ENCODE results near the gene IMPG2.

Gene IMPG2

DNA sequence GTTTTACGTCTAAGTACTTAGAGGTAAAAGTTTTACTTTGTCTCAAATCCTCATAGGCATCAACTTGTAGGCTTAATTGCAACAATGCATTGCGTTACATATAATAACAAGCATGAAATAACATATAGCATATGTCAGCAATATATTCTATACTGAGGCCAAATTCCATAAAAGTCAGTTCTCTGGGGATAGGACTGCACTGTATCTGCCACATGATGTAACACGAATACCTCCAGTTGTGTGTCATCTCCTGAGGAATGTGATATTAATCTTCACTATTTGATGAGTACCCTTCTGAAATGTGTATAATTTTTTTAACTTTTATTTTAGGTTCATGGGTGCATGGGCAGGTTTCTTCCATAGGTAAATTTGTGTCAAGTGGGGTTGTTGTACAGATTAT is 126.4 kb downstream of the IMPG2 start:
- POLR2A ChIA-PET = no interaction called here
- TF ChIP-seq FOXK2 (IDR thresholded peaks at IDR 0.05) = no peak
- DNase-seq (ENCODE audit: extremely low spot score) = no peak
- CTCF ChIA-PET = no interaction called here

DNA sequence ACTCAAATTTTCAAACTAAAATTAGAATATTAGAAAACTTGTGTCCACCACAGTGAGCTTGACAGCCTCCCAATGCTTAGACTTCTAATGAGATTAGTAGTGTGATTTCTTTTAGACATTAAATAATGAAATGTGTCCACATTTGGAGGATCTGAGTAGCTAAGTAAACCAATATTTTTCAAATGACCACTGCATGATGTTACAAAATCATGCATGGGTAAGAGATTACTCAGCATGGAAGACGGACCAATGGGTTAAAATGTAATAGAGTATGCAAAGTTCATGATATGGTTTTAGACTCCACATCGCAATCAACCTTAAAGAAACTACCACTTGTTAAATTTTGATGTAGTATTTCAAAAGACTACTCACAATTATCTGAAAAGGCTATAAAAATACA is 130.6 kb downstream of the IMPG2 start:
- TF ChIP-seq L3MBTL2 (conservative IDR thresholded peaks at IDR 0.05) = no peak
- TF ChIP-seq FOXA1 (IDR thresholded peaks at IDR 0.05) = no peak
- no peak for TF ChIP-seq SUZ12 (IDR thresholded peaks at IDR 0.05)
- no peak for TF ChIP-seq CTBP1 (IDR thresholded peaks at IDR 0.05; ENCODE audit: borderline replicate concordance)
- TF ChIP-seq TARDBP (IDR thresholded peaks at IDR 0.05) = no peak
- no peak for TF ChIP-seq FOXM1 (IDR thresholded peaks at IDR 0.05; ENCODE audit: borderline replicate concordance)
- no peak for TF ChIP-seq FOXK2 (IDR thresholded peaks at IDR 0.05)
- TF ChIP-seq, protein P1, sequence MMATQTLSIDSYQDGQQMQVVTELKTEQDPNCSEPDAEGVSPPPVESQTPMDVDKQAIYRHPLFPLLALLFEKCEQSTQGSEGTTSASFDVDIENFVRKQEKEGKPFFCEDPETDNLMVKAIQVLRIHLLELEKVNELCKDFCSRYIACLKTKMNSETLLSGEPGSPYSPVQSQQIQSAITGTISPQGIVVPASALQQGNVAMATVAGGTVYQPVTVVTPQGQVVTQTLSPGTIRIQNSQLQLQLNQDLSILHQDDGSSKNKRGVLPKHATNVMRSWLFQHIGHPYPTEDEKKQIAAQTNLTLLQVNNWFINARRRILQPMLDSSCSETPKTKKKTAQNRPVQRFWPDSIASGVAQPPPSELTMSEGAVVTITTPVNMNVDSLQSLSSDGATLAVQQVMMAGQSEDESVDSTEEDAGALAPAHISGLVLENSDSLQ (IDR thresholded peaks at IDR 0.05) = no peak
- TF ChIP-seq ARNT (IDR thresholded peaks at IDR 0.05) = no peak
- POLR2A ChIA-PET = no interaction called here
- CTCF ChIA-PET = no interaction called here
- DNase-seq (ENCODE audit: extremely low spot score) = no peak

DNA sequence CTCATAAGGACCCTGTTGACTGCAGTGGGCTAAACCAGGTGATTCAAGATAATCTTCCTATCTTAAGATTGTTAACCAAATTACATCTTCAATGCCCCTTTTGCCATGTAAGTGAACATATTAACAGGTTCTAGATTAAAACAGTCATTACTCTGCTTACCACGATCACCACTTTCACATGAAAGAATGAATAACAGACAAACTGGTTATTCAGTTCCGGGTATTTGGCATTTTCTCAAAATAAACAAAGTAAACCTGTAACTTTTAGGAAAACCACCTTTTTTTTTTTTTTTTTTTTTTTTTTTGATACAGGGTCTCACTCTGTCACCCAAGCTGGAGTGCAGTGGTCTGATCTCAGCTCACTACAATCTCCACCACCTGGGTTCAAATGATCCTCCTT is 131.2 kb downstream of the IMPG2 start:
- POLR2A ChIA-PET = no interaction called here
- DNase-seq (ENCODE audit: extremely low spot score) = no peak
- CTCF ChIA-PET = no interaction called here
- TF ChIP-seq, protein P1 (IDR thresholded peaks at IDR 0.05) = no peak
- TF ChIP-seq FOXA1 (IDR thresholded peaks at IDR 0.05) (no peak), HDGF (IDR thresholded peaks at IDR 0.05; ENCODE audit: borderline replicate concordance) (no peak), SUZ12 (IDR thresholded peaks at IDR 0.05) (no peak), L3MBTL2 (conservative IDR thresholded peaks at IDR 0.05) (no peak), SP1 (IDR thresholded peaks at IDR 0.05) (no peak), NFRKB (IDR thresholded peaks at IDR 0.05) (no peak), LEF1 (IDR thresholded peaks at IDR 0.05; ENCODE audit: borderline replicate concordance) (no peak), FOXK2 (IDR thresholded peaks at IDR 0.05) (no peak)

DNA sequence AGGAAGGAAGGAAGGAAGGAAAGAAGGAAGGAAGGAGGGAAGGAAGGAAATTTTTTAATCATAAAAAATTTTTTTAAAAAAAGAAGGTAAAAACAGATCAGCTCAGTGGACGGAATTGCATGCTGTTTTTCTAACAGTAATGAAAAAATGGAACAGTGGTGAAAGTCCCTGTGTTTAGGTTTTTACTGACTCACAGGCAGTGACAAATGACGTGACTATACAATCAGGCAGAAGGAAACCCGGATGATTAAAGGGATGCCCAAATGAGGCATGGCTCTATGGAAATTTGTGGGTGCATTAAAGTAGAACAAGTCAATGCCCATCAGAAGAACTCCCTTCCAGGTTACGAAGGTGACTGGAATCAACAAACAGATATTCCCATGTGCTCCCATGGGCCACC is 135.0 kb downstream of the IMPG2 start:
- no peak for DNase-seq (ENCODE audit: extremely low spot score)
- CTCF ChIA-PET = no interaction called here
- no peak for TF ChIP-seq FOXM1 (IDR thresholded peaks at IDR 0.05; ENCODE audit: borderline replicate concordance)
- TF ChIP-seq ZNF384 (IDR thresholded peaks at IDR 0.05) = no peak
- TF ChIP-seq, protein P1 (IDR thresholded peaks at IDR 0.05) = no peak
- no peak for TF ChIP-seq SP1 (IDR thresholded peaks at IDR 0.05)
- TF ChIP-seq TARDBP (IDR thresholded peaks at IDR 0.05) = no peak
- no peak for TF ChIP-seq ELF4 (IDR thresholded peaks at IDR 0.05)
- no peak for TF ChIP-seq FOXA1 (IDR thresholded peaks at IDR 0.05)
- no peak for TF ChIP-seq FOXK2 (IDR thresholded peaks at IDR 0.05)
- no peak for TF ChIP-seq BHLHE40 (IDR thresholded peaks at IDR 0.05; ENCODE audit: borderline replicate concordance)
- TF ChIP-seq HDGF (IDR thresholded peaks at IDR 0.05; ENCODE audit: borderline replicate concordance) = no peak
- TF ChIP-seq NFRKB (IDR thresholded peaks at IDR 0.05) = no peak
- no peak for TF ChIP-seq SUZ12 (IDR thresholded peaks at IDR 0.05)
- no peak for TF ChIP-seq ARNT (IDR thresholded peaks at IDR 0.05)
- TF ChIP-seq CTBP1 (IDR thresholded peaks at IDR 0.05; ENCODE audit: borderline replicate concordance) = no peak
- TF ChIP-seq LEF1 (IDR thresholded peaks at IDR 0.05; ENCODE audit: borderline replicate concordance) = no peak
- TF ChIP-seq L3MBTL2 (conservative IDR thresholded peaks at IDR 0.05) = no peak
- POLR2A ChIA-PET = no interaction called here

DNA sequence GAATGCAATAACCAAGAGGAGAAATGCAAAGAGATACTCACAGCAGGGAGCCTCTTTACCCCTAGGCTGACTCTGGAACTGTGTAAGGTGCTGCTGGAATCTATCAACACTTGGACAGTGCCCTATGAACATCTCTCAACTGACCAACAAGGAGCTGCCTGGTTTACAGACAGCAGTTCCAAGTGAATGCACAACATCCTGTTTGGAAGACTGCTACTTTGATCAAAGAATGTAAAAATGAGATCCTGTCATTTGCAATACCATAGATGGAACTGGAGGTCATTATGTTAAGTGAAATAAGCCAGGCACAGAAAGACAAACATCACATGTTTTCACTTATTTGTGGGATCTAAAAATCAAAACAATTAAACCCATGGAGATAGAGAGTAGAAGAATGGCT is 136.3 kb downstream of the IMPG2 start:
- no peak for DNase-seq (ENCODE audit: extremely low spot score)
- ChIA-PET CTCF (no interaction called here), POLR2A (no interaction called here)
- TF ChIP-seq SP1 (IDR thresholded peaks at IDR 0.05) = no peak
- no peak for TF ChIP-seq TARDBP (IDR thresholded peaks at IDR 0.05)
- no peak for TF ChIP-seq HDGF (IDR thresholded peaks at IDR 0.05; ENCODE audit: borderline replicate concordance)

DNA sequence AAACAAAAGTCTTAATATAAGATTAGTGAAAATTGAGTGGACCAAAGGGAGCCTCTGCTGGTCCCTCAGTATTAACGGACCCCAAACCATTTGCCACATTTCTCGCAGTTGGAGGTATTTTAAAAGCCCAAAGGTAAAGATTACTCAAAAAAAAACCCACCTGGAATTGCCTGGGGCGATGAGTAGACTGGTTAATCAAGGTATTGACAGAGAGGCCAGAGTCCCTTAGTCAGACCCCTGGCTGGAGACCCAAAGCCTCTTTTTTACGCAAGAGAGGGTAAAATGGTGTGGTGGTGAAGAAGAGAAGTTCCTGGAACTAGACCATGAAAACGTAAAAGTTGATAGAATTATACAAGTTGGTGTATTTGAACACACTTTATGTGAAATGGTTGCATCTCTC is 137.2 kb downstream of the IMPG2 start:
- POLR2A ChIA-PET = no interaction called here
- CTCF ChIA-PET = no interaction called here
- DNase-seq (ENCODE audit: extremely low spot score) = no peak
- TF ChIP-seq SUZ12 (IDR thresholded peaks at IDR 0.05) (no peak), BHLHE40 (IDR thresholded peaks at IDR 0.05; ENCODE audit: borderline replicate concordance) (no peak), FOXM1 (IDR thresholded peaks at IDR 0.05; ENCODE audit: borderline replicate concordance) (no peak), FOXK2 (IDR thresholded peaks at IDR 0.05) (no peak), TARDBP (IDR thresholded peaks at IDR 0.05) (no peak), FOXA1 (IDR thresholded peaks at IDR 0.05) (no peak), CTBP1 (IDR thresholded peaks at IDR 0.05; ENCODE audit: borderline replicate concordance) (no peak), ELF4 (IDR thresholded peaks at IDR 0.05) (no peak)
- TF ChIP-seq, protein P1 (IDR thresholded peaks at IDR 0.05) = no peak

DNA sequence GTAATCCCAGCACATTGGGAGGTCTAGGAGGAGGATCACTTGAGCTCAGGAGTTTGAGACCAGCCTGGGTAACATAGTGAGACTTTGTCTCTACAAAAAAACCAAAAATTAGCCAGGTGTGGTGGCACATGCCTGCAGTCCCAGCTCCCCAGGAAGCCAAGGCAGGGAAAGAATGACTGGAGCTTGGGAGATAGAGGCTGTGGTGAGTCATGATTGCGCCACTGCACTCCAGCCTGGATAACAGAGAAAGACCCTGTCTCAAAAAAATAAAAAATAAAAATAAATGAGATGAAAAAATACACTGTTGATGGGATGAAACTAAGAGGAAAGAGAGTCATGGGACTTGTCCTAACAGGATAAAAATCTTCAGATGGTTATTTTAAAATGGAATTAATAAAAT is 137.6 kb downstream of the IMPG2 start:
- no peak for DNase-seq (ENCODE audit: extremely low spot score)
- POLR2A ChIA-PET = no interaction called here
- TF ChIP-seq NFRKB (IDR thresholded peaks at IDR 0.05) = no peak
- TF ChIP-seq TARDBP (IDR thresholded peaks at IDR 0.05) = no peak
- TF ChIP-seq SUZ12 (IDR thresholded peaks at IDR 0.05) = no peak
- TF ChIP-seq ELF4 (IDR thresholded peaks at IDR 0.05) = no peak
- no peak for TF ChIP-seq FOXM1 (IDR thresholded peaks at IDR 0.05; ENCODE audit: borderline replicate concordance)
- TF ChIP-seq BHLHE40 (IDR thresholded peaks at IDR 0.05; ENCODE audit: borderline replicate concordance) = no peak
- no peak for TF ChIP-seq ZNF384 (IDR thresholded peaks at IDR 0.05)
- TF ChIP-seq SP1 (IDR thresholded peaks at IDR 0.05) = no peak
- no peak for TF ChIP-seq CTBP1 (IDR thresholded peaks at IDR 0.05; ENCODE audit: borderline replicate concordance)
- no peak for TF ChIP-seq HDGF (IDR thresholded peaks at IDR 0.05; ENCODE audit: borderline replicate concordance)
- no peak for TF ChIP-seq LEF1 (IDR thresholded peaks at IDR 0.05; ENCODE audit: borderline replicate concordance)
- TF ChIP-seq FOXK2 (IDR thresholded peaks at IDR 0.05) = no peak
- no peak for TF ChIP-seq ARNT (IDR thresholded peaks at IDR 0.05)
- TF ChIP-seq, protein P1 (IDR thresholded peaks at IDR 0.05) = no peak
- no peak for TF ChIP-seq FOXA1 (IDR thresholded peaks at IDR 0.05)
- no peak for TF ChIP-seq L3MBTL2 (conservative IDR thresholded peaks at IDR 0.05)
- CTCF ChIA-PET = no interaction called here

Measured in HEK293T (cell line).